Measurements from ENCODE around the gene CAMSAP3.

DNA sequence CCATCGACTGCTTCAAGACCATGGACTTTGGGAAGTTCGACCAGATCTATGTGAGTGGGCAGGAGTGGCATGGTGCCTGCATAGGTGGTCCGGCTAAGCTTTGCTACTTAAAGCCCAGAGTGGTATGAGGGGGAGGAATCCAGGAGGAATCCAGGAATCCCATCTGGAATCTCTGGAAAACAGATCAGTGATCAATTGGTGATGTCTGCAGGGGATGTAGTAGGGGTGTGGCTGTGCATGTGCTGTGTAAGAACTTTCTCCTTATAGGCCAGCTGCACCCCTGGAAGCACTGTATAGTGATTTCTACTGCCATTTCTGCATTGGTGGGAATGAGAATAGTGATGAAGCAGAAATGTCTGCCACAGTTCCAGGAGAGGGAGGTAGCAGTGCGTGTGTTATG is 36.6 kb upstream of the CAMSAP3 start:
- TF ChIP-seq POLR2AphosphoS5 (IDR thresholded peaks at IDR 0.05): no peak
- TF ChIP-seq, protein P1, sequence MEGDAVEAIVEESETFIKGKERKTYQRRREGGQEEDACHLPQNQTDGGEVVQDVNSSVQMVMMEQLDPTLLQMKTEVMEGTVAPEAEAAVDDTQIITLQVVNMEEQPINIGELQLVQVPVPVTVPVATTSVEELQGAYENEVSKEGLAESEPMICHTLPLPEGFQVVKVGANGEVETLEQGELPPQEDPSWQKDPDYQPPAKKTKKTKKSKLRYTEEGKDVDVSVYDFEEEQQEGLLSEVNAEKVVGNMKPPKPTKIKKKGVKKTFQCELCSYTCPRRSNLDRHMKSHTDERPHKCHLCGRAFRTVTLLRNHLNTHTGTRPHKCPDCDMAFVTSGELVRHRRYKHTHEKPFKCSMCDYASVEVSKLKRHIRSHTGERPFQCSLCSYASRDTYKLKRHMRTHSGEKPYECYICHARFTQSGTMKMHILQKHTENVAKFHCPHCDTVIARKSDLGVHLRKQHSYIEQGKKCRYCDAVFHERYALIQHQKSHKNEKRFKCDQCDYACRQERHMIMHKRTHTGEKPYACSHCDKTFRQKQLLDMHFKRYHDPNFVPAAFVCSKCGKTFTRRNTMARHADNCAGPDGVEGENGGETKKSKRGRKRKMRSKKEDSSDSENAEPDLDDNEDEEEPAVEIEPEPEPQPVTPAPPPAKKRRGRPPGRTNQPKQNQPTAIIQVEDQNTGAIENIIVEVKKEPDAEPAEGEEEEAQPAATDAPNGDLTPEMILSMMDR (IDR thresholded peaks at IDR 0.05): no peak

Data from esophagus muscularis mucosa (tissue), 3 donors.